Esophagus squamous epithelium (tissue), 5 donors: ENCODE results near the gene FGF5. TPM values are rescaled to one million over a fixed set of nuclear protein-coding genes. Genes with fewer than 3 reads are reported as not detected.

Experiments used
- DNase-seq: peaks from one replicate; lab custom pipeline; 2025; lab: John Stamatoyannopoulos, UW
- H3K27ac ChIP-seq, 4 donors: fragments of 200-600 bp; sonication (generic); one replicate each; pipeline ENCODE4 v1.5.1; 2016 to 2019; ENCODE audit warnings: mild to moderate bottlenecking in 1 of 4
- H3K27me3 ChIP-seq, 4 donors: fragments of 200-600 bp; sonication (generic); 1 replicate in 3 of 4; 2 replicates in 1 of 4; pipeline versions ENCODE4 v1.5.1 to v1.6.0; 2017 to 2021; ENCODE audit warnings: antibody characterized with exemption in 1 of 4
- H3K36me3 ChIP-seq, 3 donors: fragments of 200-600 bp; sonication (generic); one replicate each; pipeline ENCODE4 v1.5.1; 2016 to 2019
- H3K4me1 ChIP-seq, 3 donors: fragments of 200-600 bp; sonication (generic); one replicate each; pipeline ENCODE4 v1.5.1; 2017 to 2019
- H3K4me3 ChIP-seq, 4 donors: fragments of 200-600 bp; sonication (generic); 1 replicate in 3 of 4; 2 replicates in 1 of 4; pipeline ENCODE4 v1.5.1; 2016 to 2019; ENCODE audit warnings: mild to moderate bottlenecking in 2 of 4, moderate library complexity in 1 of 4
- H3K9me3 ChIP-seq, 3 donors: fragments of 200-600 bp; sonication (generic); one replicate each; pipeline ENCODE4 v1.5.1; 2016 to 2019
- POLR2A ChIP-seq, 4 donors: fragments of 450-650 bp; IDR thresholded peaks; one replicate each; pipeline ENCODE4 v1.6.1; 2017; ENCODE audit warnings: antibody characterized with exemption in 4 of 4, mild to moderate bottlenecking in 4 of 4, moderate library complexity in 3 of 4
- WGBS, 2 donors: methylation state at CpG; one replicate each; pipeline ENCODE4 v1.1.5; 2018; 5-methylcytosine and 5-hydroxymethylcytosine counted together
- intact Hi-C: fragments of 100-400 bp; cut with DNase I; formaldehyde crosslinking; loops from one replicate; pipeline ENCODE4 v1.15.0; 2022
- total RNA-seq, 4 donors: library from RNA; depleted of rRNA; stranded (reverse); fragments of >200 nt; gene quantifications; one replicate each; pipeline ENCODE4 v1.1.0, GENCODE V29; 2016
- TF ChIP-seq, protein P1 (sequence below), 6 experiments: fragments of 450-650 bp in 4 of 6; fragments of 200-600 bp in 2 of 6; sonication (generic) in 2 of 6; IDR thresholded peaks; one replicate each; pipeline ENCODE4 v1.5.1; 2016 to 2019; ENCODE audit warnings: antibody characterized with exemption in 6 of 6, mild to moderate bottlenecking in 4 of 6, moderate library complexity in 4 of 6
- donor health status: DM: yes; HTN: yes; CAD: no.

FGF5 gene
- total RNA-seq, 4 donors from 2014 or later: not detected

DNA sequence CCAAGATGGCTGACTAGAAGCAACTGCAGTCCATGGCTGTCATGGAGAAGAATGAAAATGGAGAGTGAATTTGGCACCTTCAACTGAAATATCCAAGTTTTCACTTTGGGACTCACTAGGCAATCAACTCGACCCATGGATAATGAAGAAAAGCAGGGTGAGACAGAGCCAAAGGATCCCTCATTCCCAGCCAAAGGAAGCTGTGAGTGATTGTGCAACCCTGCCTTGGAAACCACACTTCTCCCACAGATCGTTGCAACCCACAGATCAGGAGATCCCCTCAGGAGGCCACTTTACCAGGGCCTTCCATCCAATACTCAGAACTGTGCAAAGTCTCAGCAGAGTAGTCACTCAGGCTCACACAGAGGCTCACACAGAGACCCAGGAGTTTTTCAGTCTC lies 73.6 kb downstream of the FGF5 start:
- WGBS, 2 donors: 37 to 50% methylated on average over 1 to 2 of the region's 2 CpGs
- Histone ChIP-seq H3K36me3 (no peaks in the 10 kb centered on the region), H3K4me3 (no peak overlapping the region), H3K4me1 (peaks cover 5 to 17% (median 10%) of the 10 kb centered on the region in 3 donors), H3K27me3 (peaks cover 0 to 41% (median 2%) of the 10 kb centered on the region in 4 donors), H3K9me3 (no peaks in the 10 kb centered on the region), H3K27ac (no peak overlapping the region)
- no peak for DNase-seq
- intact Hi-C loops: no loop called here
- TF ChIP-seq POLR2A (IDR thresholded peaks at IDR 0.05): no peak
- TF ChIP-seq, protein P1, sequence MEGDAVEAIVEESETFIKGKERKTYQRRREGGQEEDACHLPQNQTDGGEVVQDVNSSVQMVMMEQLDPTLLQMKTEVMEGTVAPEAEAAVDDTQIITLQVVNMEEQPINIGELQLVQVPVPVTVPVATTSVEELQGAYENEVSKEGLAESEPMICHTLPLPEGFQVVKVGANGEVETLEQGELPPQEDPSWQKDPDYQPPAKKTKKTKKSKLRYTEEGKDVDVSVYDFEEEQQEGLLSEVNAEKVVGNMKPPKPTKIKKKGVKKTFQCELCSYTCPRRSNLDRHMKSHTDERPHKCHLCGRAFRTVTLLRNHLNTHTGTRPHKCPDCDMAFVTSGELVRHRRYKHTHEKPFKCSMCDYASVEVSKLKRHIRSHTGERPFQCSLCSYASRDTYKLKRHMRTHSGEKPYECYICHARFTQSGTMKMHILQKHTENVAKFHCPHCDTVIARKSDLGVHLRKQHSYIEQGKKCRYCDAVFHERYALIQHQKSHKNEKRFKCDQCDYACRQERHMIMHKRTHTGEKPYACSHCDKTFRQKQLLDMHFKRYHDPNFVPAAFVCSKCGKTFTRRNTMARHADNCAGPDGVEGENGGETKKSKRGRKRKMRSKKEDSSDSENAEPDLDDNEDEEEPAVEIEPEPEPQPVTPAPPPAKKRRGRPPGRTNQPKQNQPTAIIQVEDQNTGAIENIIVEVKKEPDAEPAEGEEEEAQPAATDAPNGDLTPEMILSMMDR (IDR thresholded peaks at IDR 0.05): no peak

Other genes starting within 250 kb of the FGF5 start
- gene ANTXR2, start 193.4 kb upstream of the FGF5 start, total RNA-seq: 10 to 100 TPM in 2 of 4 donors, 1 to 10 TPM in 2; 1.6 to 60.3 (median 21.5) TPM
- gene PRDM8, start 69.2 kb upstream of the FGF5 start, total RNA-seq: 1 to 10 TPM in 2 of 4 donors, under 1 TPM in 2; 0.11 to 6.1 (median 1.2) TPM
- gene CFAP299, start 69.1 kb downstream of the FGF5 start, total RNA-seq: not detected